GM23338 (cell line): Measurements from ENCODE around the gene ZMYND8. TPM values are rescaled to one million over a fixed set of nuclear protein-coding genes. Genes with fewer than 3 reads are reported as not detected.

ENCODE experiments used
- ATAC-seq: fragments of 200-7000 bp; cut with Tn5 transposase; 3 replicates; pipeline ENCODE4 v1.9.1; 2020
- DNase-seq: peaks from one replicate; pipeline ENCODE4 v3.0.0-alpha.2; 2015; ENCODE audit warnings: low spot score
- H2AFZ ChIP-seq: fragments of 200-600 bp; sonication (generic); 2 replicates; pipeline ENCODE4 v1.8.0; 2016; ENCODE audit warnings: antibody characterized with exemption, mild to moderate bottlenecking, moderate library complexity
- H3F3A ChIP-seq: fragments of 200-600 bp; sonication (generic); replicated peaks from 2 replicates; pipeline ENCODE4 v1.8.0; 2017; ENCODE audit warnings: antibody characterized with exemption, mixed run types, low read depth
- H3K27ac ChIP-seq: fragments of 200-600 bp; sonication (generic); 2 replicates; pipeline ENCODE4 v1.6.1; 2016; ENCODE audit warnings: low read depth
- H3K27me3 ChIP-seq: fragments of 200-600 bp; sonication (generic); 2 replicates; pipeline ENCODE4 v1.8.0; 2016; ENCODE audit warnings: mild to moderate bottlenecking, mixed run types, moderate library complexity; ENCODE audit not compliant: insufficient read depth
- H3K36me3 ChIP-seq: fragments of 200-600 bp; sonication (generic); 2 replicates; pipeline ENCODE4 v1.8.0; 2016; ENCODE audit warnings: mild to moderate bottlenecking; ENCODE audit not compliant: insufficient read depth
- H3K4me1 ChIP-seq: fragments of 200-600 bp; sonication (generic); 2 replicates; pipeline ENCODE4 v1.8.0; 2016; ENCODE audit warnings: mild to moderate bottlenecking, moderate library complexity; ENCODE audit not compliant: insufficient read depth
- H3K4me2 ChIP-seq: fragments of 200-600 bp; sonication (generic); 2 replicates; pipeline ENCODE4 v1.7.1; 2017; ENCODE audit warnings: mixed run types
- H3K4me3 ChIP-seq: fragments of 200-600 bp; sonication (generic); 2 replicates; pipeline ENCODE4 v1.6.1; 2016; ENCODE audit warnings: mixed run types
- H3K79me2 ChIP-seq: fragments of 200-600 bp; sonication (generic); replicated peaks from 2 replicates; pipeline ENCODE4 v1.8.0; 2017; ENCODE audit warnings: mild to moderate bottlenecking; ENCODE audit not compliant: insufficient read depth
- H3K9me2 ChIP-seq: fragments of 200-600 bp; sonication (generic); 2 replicates; pipeline ENCODE4 v1.8.0; 2017; ENCODE audit not compliant: insufficient read depth
- H4K20me1 ChIP-seq: fragments of 200-600 bp; sonication (generic); replicated peaks from 2 replicates; pipeline ENCODE4 v1.8.0; 2017; ENCODE audit warnings: mild to moderate bottlenecking; ENCODE audit not compliant: insufficient read depth
- H3K27ac Mint-ChIP-seq: 2 replicates; pipeline ENCODE4 v1.8.0; 2020; ENCODE audit warnings: inconsistent platforms, mild to moderate bottlenecking, moderate library complexity, mixed read lengths
- H3K27me3 Mint-ChIP-seq: 3 replicates; pipeline ENCODE4 v1.8.0; 2022; ENCODE audit warnings: low read depth, mild to moderate bottlenecking, moderate library complexity, mixed read lengths, inconsistent platforms; ENCODE audit not compliant: insufficient read depth, poor library complexity
- H3K36me3 Mint-ChIP-seq: 3 replicates; pipeline ENCODE4 v1.8.0; 2021; ENCODE audit warnings: low read depth, mild to moderate bottlenecking, inconsistent platforms, moderate library complexity, mixed read lengths
- H3K4me1 Mint-ChIP-seq: 3 replicates; pipeline ENCODE4 v1.8.0; 2020; ENCODE audit warnings: mild to moderate bottlenecking, inconsistent platforms, mixed read lengths
- H3K4me3 Mint-ChIP-seq: 3 replicates; pipeline ENCODE4 v1.8.0; 2021; ENCODE audit warnings: moderate library complexity, mild to moderate bottlenecking, inconsistent platforms, mixed read lengths
- H3K9me3 Mint-ChIP-seq: 3 replicates; pipeline ENCODE4 v1.8.0; 2020; ENCODE audit warnings: moderate library complexity, mild to moderate bottlenecking, inconsistent platforms, mixed read lengths
- CREB1 ChIP-seq: fragments of 250-450 bp; sonication (Bioruptor Pico); IDR thresholded peaks from 2 replicates; pipeline ENCODE4 v1.5.0; 2020; ENCODE audit warnings: low read depth, mild to moderate bottlenecking, moderate library complexity
- CTCF ChIP-seq, 2 experiments: fragments of 200-600 bp in 1 of 2; sonication (generic) in 1 of 2; conservative IDR thresholded peaks; 2 replicates each; pipeline versions ENCODE4 v1.5.1 to v1.6.1; 2016 to 2017; ENCODE audit warnings: antibody characterized with exemption in 2 of 2, low read depth in 2 of 2, mild to moderate bottlenecking in 2 of 2, moderate library complexity in 1 of 2
- NANOG ChIP-seq: IDR thresholded peaks from 2 replicates; pipeline ENCODE4 v1.6.1; 2016; ENCODE audit warnings: antibody characterized with exemption, borderline replicate concordance
- POLR2AphosphoS5 ChIP-seq: IDR thresholded peaks from 2 replicates; pipeline ENCODE4 v1.6.1; 2016; ENCODE audit warnings: antibody characterized with exemption, low read depth
- REST ChIP-seq: IDR thresholded peaks from one replicate; pipeline ENCODE4 v1.6.1; 2018; ENCODE audit warnings: antibody characterized with exemption; ENCODE audit not compliant: unreplicated experiment
- ZNF114 ChIP-seq: fragments of 250-450 bp; sonication (Bioruptor Pico); IDR thresholded peaks from 2 replicates; pipeline ENCODE4 v1.5.0; 2020; ENCODE audit warnings: mild to moderate bottlenecking, moderate library complexity
- polyA plus RNA-seq: library from polyadenylated mRNA; unstranded; fragments of >200 nt; fragmentation: Nextera tagmentation; extraction: Ambion mirVana; gene quantifications from 2 replicates; pipeline ENCODE4 v1.2.1, GENCODE V29; 2016
- total RNA-seq: library from RNA; depleted of rRNA; stranded (reverse); fragments of >200 nt; shearing (Covaris generic); gene quantifications from 2 replicates; pipeline ENCODE4 v1.2.3, GENCODE V29; 2014

ZMYND8 gene
- total and polyA plus RNA-seq, 2 experiments from 2014 or later = 70.9 to 128 TPM

GRCh38 chr20:47315339-47316056 is 41.0 kb downstream of the ZMYND8 start:
- peaks cover 50% of the 10 kb centered on the region for H3K36me3 Mint-ChIP-seq
- ATAC-seq = peak; percentile 7

GRCh38 chr20:47314647-47315338 is 41.7 kb downstream of the ZMYND8 start:
- Histone ChIP-seq H3K79me2 (peaks cover 75% of the 10 kb centered on the region), H3K27me3 (no peaks in the 10 kb centered on the region), H2AFZ (no peak overlapping the region), H3K9me2 (0 out of 2 replicates have a peak, but pooled peaks cover 8% of the 10 kb centered on the region), H3K4me1 (peaks cover 68% of the 10 kb centered on the region), H3K27ac (peak overlapping the region; percentile 100), H3K36me3 (peaks cover 3% of the 10 kb centered on the region; the same call in 1 of the 2 replicates), H3F3A (peaks cover 33% of the 10 kb centered on the region), H4K20me1 (no peaks in the 10 kb centered on the region), H3K4me3 (no peak overlapping the region), H3K4me2 (peak overlapping the region; percentile 56)
- ATAC-seq (no peak), DNase-seq (no peak)
- no peaks in the 10 kb centered on the region for H3K9me3 Mint-ChIP-seq
- peaks cover 44% of the 10 kb centered on the region for H3K27me3 Mint-ChIP-seq
- H3K4me1 Mint-ChIP-seq = peaks cover 80% of the 10 kb centered on the region
- peak overlapping the region; percentile 52; the same call in 1 of the 3 replicates for H3K4me3 Mint-ChIP-seq
- peak overlapping the region; percentile 100 for H3K27ac Mint-ChIP-seq
- H3K36me3 Mint-ChIP-seq = peaks cover 55% of the 10 kb centered on the region
- TF ChIP-seq CREB1 (CRISPR knock-in tag) = no peak
- TF ChIP-seq REST = no peak
- TF ChIP-seq POLR2AphosphoS5 = no peak
- TF ChIP-seq CTCF (conservative IDR thresholded peaks at IDR 0.05; ENCODE audit: low read depth in 2 of 2) = no peak
- no peak for TF ChIP-seq ZNF114 (CRISPR knock-in tag)

More at GRCh38 chr20:47315339-47316056, 41.0 kb downstream of the ZMYND8 start:
- H2AFZ ChIP-seq = no peak overlapping the region
- peak overlapping the region; percentile 45 for H3K4me3 Mint-ChIP-seq
- peaks cover 67% of the 10 kb centered on the region for H3K79me2 ChIP-seq
- H3K27ac ChIP-seq = peak overlapping the region; percentile 100
- H3K4me2 ChIP-seq = peak overlapping the region; percentile 56
- H3K9me2 ChIP-seq = 0 out of 2 replicates have a peak, but pooled peaks cover 8% of the 10 kb centered on the region
- H4K20me1 ChIP-seq = no peaks in the 10 kb centered on the region
- H3K4me1 ChIP-seq = peaks cover 66% of the 10 kb centered on the region
- H3K4me1 Mint-ChIP-seq = peaks cover 80% of the 10 kb centered on the region
- H3F3A ChIP-seq = peaks cover 39% of the 10 kb centered on the region
- no peak overlapping the region; the same call in 1 of the 2 replicates for H3K4me3 ChIP-seq
- H3K27me3 ChIP-seq = no peaks in the 10 kb centered on the region
- no peaks in the 10 kb centered on the region for H3K9me3 Mint-ChIP-seq
- H3K27me3 Mint-ChIP-seq = peaks cover 43% of the 10 kb centered on the region
- peak; percentile 82 for DNase-seq
- H3K27ac Mint-ChIP-seq = peak overlapping the region; percentile 100
- TF ChIP-seq CREB1 (CRISPR knock-in tag) (0 out of 2 replicates have a peak, but pooled peaks have one; percentile 5), REST (no peak), NANOG (no peak)
- 0 out of 2 replicates have a peak, but pooled peaks cover 3% of the 10 kb centered on the region for H3K36me3 ChIP-seq
